GM23248 (cell line): ENCODE measurements around the gene COPS3. TPM values are rescaled to one million over a fixed set of nuclear protein-coding genes. Genes with fewer than 3 reads are reported as not detected.

Source experiments
- DNase-seq: peaks from one replicate; pipeline ENCODE4 v3.0.0-alpha.2; 2015
- H2AFZ ChIP-seq: fragments of 200-600 bp; sonication (generic); 2 replicates; pipeline ENCODE4 v1.6.1; 2016; ENCODE audit warnings: antibody characterized with exemption
- H3F3A ChIP-seq: fragments of 200-600 bp; sonication (generic); 2 replicates; pipeline ENCODE4 v1.6.1; 2016; ENCODE audit warnings: mild to moderate bottlenecking, antibody characterized with exemption, mixed run types; ENCODE audit not compliant: insufficient read depth
- H3K27ac ChIP-seq: fragments of 200-600 bp; sonication (generic); 2 replicates; pipeline ENCODE4 v1.5.1; 2016; ENCODE audit warnings: mild to moderate bottlenecking
- H3K27me3 ChIP-seq: fragments of 200-600 bp; sonication (generic); replicated peaks from 2 replicates; pipeline ENCODE4 v1.6.1; 2016; ENCODE audit warnings: mild to moderate bottlenecking; ENCODE audit not compliant: insufficient read depth
- H3K36me3 ChIP-seq: fragments of 200-600 bp; sonication (generic); 2 replicates; pipeline ENCODE4 v1.6.1; 2016; ENCODE audit warnings: low read depth, mild to moderate bottlenecking
- H3K4me1 ChIP-seq: fragments of 200-600 bp; sonication (generic); 2 replicates; pipeline ENCODE4 v1.6.1; 2016; ENCODE audit warnings: mild to moderate bottlenecking; ENCODE audit not compliant: insufficient read depth
- H3K4me2 ChIP-seq: fragments of 200-600 bp; sonication (generic); one replicate; pipeline ENCODE4 v1.6.1; 2016; ENCODE audit warnings: mild to moderate bottlenecking; ENCODE audit not compliant: unreplicated experiment
- H3K4me3 ChIP-seq: fragments of 200-600 bp; sonication (generic); 2 replicates; pipeline ENCODE4 v1.5.1; 2016; ENCODE audit warnings: mild to moderate bottlenecking
- H3K79me2 ChIP-seq: fragments of 200-600 bp; sonication (generic); 2 replicates; pipeline ENCODE4 v1.6.1; 2016; ENCODE audit warnings: mild to moderate bottlenecking; ENCODE audit not compliant: insufficient read depth
- H3K9ac ChIP-seq: fragments of 200-600 bp; sonication (generic); 2 replicates; pipeline ENCODE4 v1.6.1; 2016; ENCODE audit warnings: mild to moderate bottlenecking
- H3K9me2 ChIP-seq: fragments of 200-600 bp; sonication (generic); 2 replicates; pipeline ENCODE4 v1.6.1; 2016; ENCODE audit warnings: mixed run types, mild to moderate bottlenecking, moderate library complexity; ENCODE audit not compliant: insufficient read depth
- H3K9me3 ChIP-seq: fragments of 200-600 bp; sonication (generic); one replicate; pipeline ENCODE4 v1.6.1; 2017; ENCODE audit warnings: low read depth
- H4K20me1 ChIP-seq: fragments of 200-600 bp; sonication (generic); 2 replicates; pipeline ENCODE4 v1.6.0; 2016; ENCODE audit not compliant: insufficient read depth
- EZH2 ChIP-seq: fragments of 200-600 bp; sonication (generic); IDR thresholded peaks from 2 replicates; pipeline ENCODE4 v1.6.1; 2018; ENCODE audit warnings: antibody characterized with exemption, mild to moderate bottlenecking; ENCODE audit not compliant: insufficient read depth, poor library complexity, severe bottlenecking
- EZH2phosphoT487 ChIP-seq: fragments of 200-600 bp; sonication (generic); IDR thresholded peaks from 2 replicates; pipeline ENCODE4 v1.6.1; 2018; ENCODE audit warnings: antibody characterized with exemption, moderate library complexity, mild to moderate bottlenecking, low read depth; ENCODE audit not compliant: insufficient read depth
- WGBS, 2 experiments: methylation state at CpG; one replicate each; pipeline ENCODE4 v1.1.6; 2015 to 2017; ENCODE audit warnings: low lambda C conversion rate in 2 of 2, low coverage in 1 of 2; ENCODE audit errors: missing lambda C conversion rate in 2 of 2; 5-methylcytosine and 5-hydroxymethylcytosine counted together
- in situ Hi-C: fragments of 300-500 bp; cut with MboI; formaldehyde crosslinking; loops from 2 replicates; pipeline ENCODE4 v1.15.0; 2020
- polyA plus RNA-seq: library from polyadenylated mRNA; unstranded; fragments of >200 nt; fragmentation: Nextera tagmentation; extraction: Ambion mirVana; gene quantifications from 2 replicates; pipeline ENCODE4 v1.2.1, GENCODE V29; 2016
- total RNA-seq: library from RNA; depleted of rRNA; stranded (reverse); fragments of >200 nt; shearing (Covaris generic); gene quantifications from 2 replicates; pipeline ENCODE4 v1.2.3, GENCODE V29; 2014

The COPS3 gene
- total and polyA plus RNA-seq, 2 experiments from 2014 or later: 90.2 to 93.3 TPM

DNA sequence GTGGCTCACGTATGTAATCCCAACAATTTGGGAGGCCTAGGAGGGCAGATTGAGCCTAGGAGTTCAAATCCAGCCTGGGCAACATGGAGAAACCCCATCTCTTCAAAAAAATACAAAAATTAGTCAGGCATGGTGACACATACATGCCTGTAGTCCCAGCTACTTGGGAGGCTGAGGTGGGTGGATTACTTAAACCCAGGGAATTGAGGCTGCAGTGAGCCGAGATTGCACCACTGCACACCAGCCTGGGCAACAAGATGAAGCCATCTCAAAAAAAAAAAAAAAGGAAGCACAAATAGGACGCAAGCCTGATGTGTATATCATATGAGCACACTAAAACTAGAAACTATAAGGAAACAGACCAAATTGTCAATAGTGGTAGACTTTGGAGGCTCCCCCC lies 27.0 kb downstream of the COPS3 start:
- Histone ChIP-seq H3K9ac (peak overlapping the region; percentile 12; the same call in 1 of the 2 replicates), H2AFZ (no peak overlapping the region), H3K4me3 (no peak overlapping the region), H3K9me2 (no peaks in the 10 kb centered on the region), H3K36me3 (peaks cover 24% of the 10 kb centered on the region), H3F3A (no peaks in the 10 kb centered on the region), H3K9me3 (no peaks in the 10 kb centered on the region), H3K27ac (peak overlapping the region; percentile 53), H3K27me3 (no peaks in the 10 kb centered on the region), H3K4me1 (no peaks in the 10 kb centered on the region), H4K20me1 (no peaks in the 10 kb centered on the region), H3K79me2 (0 out of 2 replicates have a peak, but pooled peaks cover 5% of the 10 kb centered on the region), H3K4me2 (no peak overlapping the region)
- TF ChIP-seq EZH2 (no peak), EZH2phosphoT487 (no peak)
- in situ Hi-C loops: no loop called here
- DNase-seq: peak; percentile 67
- WGBS, 2 experiments: 87 to 89% methylated on average over 3 of the region's 3 CpGs

DNA sequence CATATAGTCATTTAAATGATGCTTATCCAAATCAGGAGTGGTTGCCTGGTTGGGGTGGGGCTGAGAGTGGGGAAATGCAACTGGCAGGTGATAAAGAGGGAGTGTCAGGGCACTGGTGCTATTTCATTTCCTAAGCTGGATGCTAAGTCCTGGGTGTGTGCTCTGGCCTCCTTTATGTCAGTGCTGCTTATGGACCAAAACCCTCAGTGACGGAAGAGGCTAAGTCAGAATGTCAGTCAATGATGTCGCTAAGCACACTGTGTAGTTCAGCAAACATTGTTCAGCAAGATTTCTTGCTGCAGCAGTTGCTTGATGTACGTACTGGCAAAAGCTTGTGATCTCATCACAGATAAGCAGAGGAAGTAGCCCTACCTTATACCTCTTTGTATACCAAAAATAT lies 27.6 kb downstream of the COPS3 start:
- TF ChIP-seq EZH2phosphoT487: no peak
- no peak for TF ChIP-seq EZH2
- WGBS, 2 experiments: 93 to 97% methylated on average over 3 of the region's 3 CpGs
- Histone ChIP-seq H3K27me3 (no peaks in the 10 kb centered on the region), H3K27ac (no peak overlapping the region), H3K79me2 (0 out of 2 replicates have a peak, but pooled peaks cover 5% of the 10 kb centered on the region), H3K4me1 (no peaks in the 10 kb centered on the region), H3K4me2 (no peak overlapping the region), H3K9ac (peak overlapping the region; percentile 12; the same call in 1 of the 2 replicates), H4K20me1 (no peaks in the 10 kb centered on the region), H3K36me3 (peaks cover 24% of the 10 kb centered on the region), H2AFZ (no peak overlapping the region), H3K4me3 (no peak overlapping the region), H3K9me2 (no peaks in the 10 kb centered on the region), H3F3A (no peaks in the 10 kb centered on the region), H3K9me3 (no peaks in the 10 kb centered on the region)
- DNase-seq: no peak
- in situ Hi-C loops: no loop called here

DNA sequence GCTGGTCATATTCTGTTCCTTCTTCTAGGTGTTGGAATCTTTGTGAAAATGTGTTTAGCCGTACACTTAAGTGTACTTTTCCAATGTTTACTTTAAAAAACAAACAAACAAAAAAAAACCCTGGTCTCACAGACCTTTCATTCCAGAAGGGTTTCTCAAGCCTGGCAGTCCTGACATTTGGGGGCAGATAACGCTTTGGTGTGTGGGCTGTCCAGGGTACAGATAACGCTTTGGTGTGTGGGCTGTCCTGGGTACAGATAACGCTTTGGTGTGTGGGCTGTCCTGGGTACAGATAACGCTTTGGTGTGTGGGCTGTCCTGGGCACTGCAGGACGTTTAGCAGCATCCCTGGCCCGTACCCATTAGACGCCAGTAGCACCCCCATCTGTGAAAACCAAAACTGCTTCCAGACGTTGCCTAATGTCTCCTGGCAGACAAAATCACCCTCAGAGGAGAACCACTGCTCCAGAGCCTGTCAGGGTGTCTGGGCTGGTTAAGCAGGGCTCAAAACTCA lies 28.8 kb downstream of the COPS3 start:
- H3K27ac ChIP-seq: no peak overlapping the region
- H4K20me1 ChIP-seq: no peaks in the 10 kb centered on the region
- H3K36me3 ChIP-seq: peaks cover 28% of the 10 kb centered on the region
- no peak overlapping the region for H3K4me2 ChIP-seq
- no peaks in the 10 kb centered on the region for H3K9me2 ChIP-seq
- H2AFZ ChIP-seq: no peak overlapping the region
- H3K27me3 ChIP-seq: no peaks in the 10 kb centered on the region
- 0 out of 2 replicates have a peak, but pooled peaks cover 4% of the 10 kb centered on the region for H3F3A ChIP-seq
- no peaks in the 10 kb centered on the region for H3K9me3 ChIP-seq
- no peak overlapping the region for H3K4me3 ChIP-seq
- H3K9ac ChIP-seq: no peak overlapping the region
- DNase-seq: no peak
- H3K79me2 ChIP-seq: 0 out of 2 replicates have a peak, but pooled peaks cover 5% of the 10 kb centered on the region
- no peaks in the 10 kb centered on the region for H3K4me1 ChIP-seq
- TF ChIP-seq EZH2 (no peak), EZH2phosphoT487 (no peak)
- in situ Hi-C loops: no loop called here
- WGBS, 2 experiments: 68 to 73% methylated on average over 9 of the region's 9 CpGs

DNA sequence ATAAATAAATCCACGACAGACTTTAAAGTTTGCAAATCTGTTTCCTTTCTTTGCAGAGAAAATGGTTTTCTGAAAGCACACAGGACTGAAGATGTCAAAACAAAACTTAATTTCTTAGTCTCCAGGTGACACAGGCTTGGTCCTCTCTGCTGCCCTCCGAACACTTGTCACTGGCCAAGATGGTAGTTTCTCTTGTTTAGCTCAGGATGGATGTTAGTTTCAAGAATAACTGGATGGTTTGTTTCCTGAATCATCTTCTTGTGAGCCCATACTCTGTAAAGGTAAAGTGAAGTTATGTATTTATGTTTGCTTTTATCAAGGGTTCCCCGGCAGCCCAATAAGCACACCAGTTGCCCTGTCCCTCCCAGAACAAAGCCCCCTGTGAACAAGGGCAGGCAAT lies 34.2 kb downstream of the COPS3 start:
- H3K36me3 ChIP-seq: peaks cover 29% of the 10 kb centered on the region
- DNase-seq: no peak
- TF ChIP-seq EZH2 (no peak), EZH2phosphoT487 (no peak)

DNA sequence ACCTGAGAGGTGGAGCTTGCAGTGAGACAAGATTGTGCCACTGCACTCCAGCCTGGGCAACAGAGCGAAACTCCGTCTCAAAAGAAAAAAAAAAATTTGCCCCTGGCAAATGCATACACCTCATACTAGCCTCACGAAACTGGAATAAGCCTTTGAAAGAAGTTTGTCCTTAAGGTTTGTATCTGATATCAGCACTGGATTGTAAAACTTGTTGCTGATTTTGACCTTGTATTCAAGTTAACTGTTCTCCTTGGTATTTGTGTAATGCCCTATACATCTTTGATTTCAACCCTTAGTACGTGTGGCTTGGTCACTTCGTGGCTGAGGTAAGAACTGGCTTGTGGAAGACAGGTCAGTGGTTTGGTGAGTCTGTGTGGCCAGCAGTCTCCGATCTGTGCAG lies 37.9 kb downstream of the COPS3 start:
- H2AFZ ChIP-seq: no peak overlapping the region
- no peak overlapping the region for H3K27ac ChIP-seq
- no peaks in the 10 kb centered on the region for H3K9me3 ChIP-seq
- no peak overlapping the region for H3K4me3 ChIP-seq
- in situ Hi-C loops: no loop called here
- no peaks in the 10 kb centered on the region for H3K9me2 ChIP-seq
- H3K79me2 ChIP-seq: no peaks in the 10 kb centered on the region
- H3K4me2 ChIP-seq: no peak overlapping the region
- 93 to 94% methylated on average over 6 of the region's 6 CpGs for WGBS, 2 experiments
- no peaks in the 10 kb centered on the region for H3K4me1 ChIP-seq
- H3K36me3 ChIP-seq: peaks cover 21% of the 10 kb centered on the region
- no peaks in the 10 kb centered on the region for H3K27me3 ChIP-seq
- TF ChIP-seq EZH2phosphoT487: no peak
- no peak for TF ChIP-seq EZH2
- H4K20me1 ChIP-seq: no peaks in the 10 kb centered on the region
- no peak for DNase-seq
- H3K9ac ChIP-seq: no peak overlapping the region
- peaks cover 29% of the 10 kb centered on the region; the same call in 1 of the 2 replicates for H3F3A ChIP-seq

More for the DNA sequence above, 34.2 kb downstream of the COPS3 start:
- H3F3A ChIP-seq: peaks cover 26% of the 10 kb centered on the region; the same call in 1 of the 2 replicates
- 79 to 80% methylated on average over 3 of the region's 3 CpGs for WGBS, 2 experiments
- in situ Hi-C loops: no loop called here
- H3K27me3 ChIP-seq: no peaks in the 10 kb centered on the region
- H3K4me1 ChIP-seq: no peaks in the 10 kb centered on the region
- H3K79me2 ChIP-seq: no peaks in the 10 kb centered on the region
- no peak overlapping the region for H3K4me3 ChIP-seq
- no peak overlapping the region for H3K4me2 ChIP-seq
- no peak overlapping the region for H3K9ac ChIP-seq
- H3K9me3 ChIP-seq: no peaks in the 10 kb centered on the region
- H4K20me1 ChIP-seq: no peaks in the 10 kb centered on the region
- H2AFZ ChIP-seq: no peak overlapping the region
- H3K27ac ChIP-seq: no peak overlapping the region
- no peaks in the 10 kb centered on the region for H3K9me2 ChIP-seq
